Astrocyte (in vitro differentiated cells and primary cell): ENCODE data around the gene THOC5. TPM values are rescaled to one million over a fixed set of nuclear protein-coding genes. Genes with fewer than 3 reads are reported as not detected.

Experiments
- DNase-seq: peaks from one replicate; pipeline ENCODE4 v3.0.0-alpha.2; 2010; ENCODE audit warnings: low read depth
- FAIRE-seq: peaks from 2 replicates; lab custom pipeline; 2011; peaks lifted over from hg19 to GRCh38; lab: Jason Lieb, UNC
- H2AFZ ChIP-seq: 2 replicates; pipeline ENCODE4 v1.6.0; 2012; ENCODE audit warnings: low read depth, low read length, inconsistent platforms
- H3K27ac ChIP-seq: 2 replicates; pipeline ENCODE4 v1.5.1; 2011; ENCODE audit warnings: low read depth, low read length, inconsistent platforms
- H3K27me3 ChIP-seq: 2 replicates; pipeline ENCODE4 v1.6.0; 2011; ENCODE audit warnings: low read length, inconsistent platforms; ENCODE audit not compliant: insufficient read depth
- H3K36me3 ChIP-seq: 2 replicates; pipeline ENCODE4 v1.5.1; 2011; ENCODE audit warnings: low read length, inconsistent platforms; ENCODE audit not compliant: insufficient read depth
- H3K4me1 ChIP-seq: 2 replicates; pipeline ENCODE4 v1.5.1; 2011; ENCODE audit warnings: low read length, inconsistent platforms; ENCODE audit not compliant: insufficient read depth
- H3K4me2 ChIP-seq: 2 replicates; pipeline ENCODE4 v1.6.0; 2012; ENCODE audit warnings: low read length, inconsistent platforms
- H3K4me3 ChIP-seq: 2 replicates; pipeline ENCODE4 v1.5.1; 2011; ENCODE audit warnings: low read depth, mild to moderate bottlenecking, low read length, inconsistent platforms; ENCODE audit not compliant: insufficient read depth
- H3K79me2 ChIP-seq: 2 replicates; pipeline ENCODE4 v1.6.0; 2012; ENCODE audit warnings: mild to moderate bottlenecking, low read length, inconsistent platforms; ENCODE audit not compliant: insufficient read depth
- H3K9ac ChIP-seq: 2 replicates; pipeline ENCODE4 v1.6.0; 2012; ENCODE audit warnings: mild to moderate bottlenecking, low read length, inconsistent platforms
- H3K9me3 ChIP-seq: 2 replicates; pipeline ENCODE4 v1.5.1; 2012; ENCODE audit warnings: low read depth, mild to moderate bottlenecking, low read length, inconsistent platforms; ENCODE audit not compliant: insufficient read depth
- H4K20me1 ChIP-seq: 2 replicates; pipeline ENCODE4 v1.6.0; 2012; ENCODE audit warnings: low read length, inconsistent platforms; ENCODE audit not compliant: insufficient read depth
- H3K27ac Mint-ChIP-seq: one replicate; pipeline ENCODE4 v1.8.0; 2021; ENCODE audit warnings: mild to moderate bottlenecking, mixed read lengths; ENCODE audit not compliant: unreplicated experiment
- H3K27me3 Mint-ChIP-seq: one replicate; pipeline ENCODE4 v1.8.0; 2021; ENCODE audit warnings: low read depth, mixed read lengths; ENCODE audit not compliant: unreplicated experiment
- H3K36me3 Mint-ChIP-seq: one replicate; pipeline ENCODE4 v1.8.0; 2021; ENCODE audit warnings: low read depth, mixed read lengths; ENCODE audit not compliant: unreplicated experiment
- H3K4me1 Mint-ChIP-seq: one replicate; pipeline ENCODE4 v1.8.0; 2021; ENCODE audit warnings: low read depth, mixed read lengths; ENCODE audit not compliant: unreplicated experiment
- H3K4me3 Mint-ChIP-seq: one replicate; pipeline ENCODE4 v1.8.0; 2021; ENCODE audit warnings: mild to moderate bottlenecking, moderate library complexity, mixed read lengths; ENCODE audit not compliant: unreplicated experiment
- H3K9me3 Mint-ChIP-seq: one replicate; pipeline ENCODE4 v1.8.0; 2021; ENCODE audit warnings: mild to moderate bottlenecking, mixed read lengths; ENCODE audit not compliant: unreplicated experiment
- CTCF ChIP-seq: IDR thresholded peaks from 2 replicates; pipeline ENCODE4 v1.5.1; 2011; ENCODE audit warnings: low read depth, mild to moderate bottlenecking, inconsistent platforms, low read length, moderate library complexity; ENCODE audit not compliant: insufficient read depth
- EZH2 ChIP-seq: IDR thresholded peaks from 2 replicates; pipeline ENCODE4 v1.6.1; 2012; ENCODE audit warnings: mild to moderate bottlenecking, low read length, inconsistent platforms; ENCODE audit not compliant: insufficient read depth
- total RNA-seq: library from RNA; stranded (reverse); gene quantifications from 2 replicates; pipeline ENCODE4 v1.2.1, GENCODE V29; 2021

Gene THOC5
- total RNA-seq, 1 donor from 2014 or later = 85.0 TPM

GRCh38 chr22:29510542-29510941, 43.0 kb downstream of the THOC5 start:
- Mint-ChIP-seq H3K4me1 (no peaks in the 10 kb centered on the region), H3K9me3 (no peaks in the 10 kb centered on the region), H3K27me3 (no peaks in the 10 kb centered on the region), H3K4me3 (no peak overlapping the region), H3K36me3 (peaks cover 13% of the 10 kb centered on the region), H3K27ac (no peak overlapping the region)
- H3K9ac ChIP-seq = no peak overlapping the region
- peaks cover 59% of the 10 kb centered on the region for H3K36me3 ChIP-seq
- DNase-seq (no peak), FAIRE-seq (no peak)
- H3K4me2 ChIP-seq = no peak overlapping the region
- no peaks in the 10 kb centered on the region for H3K9me3 ChIP-seq
- no peaks in the 10 kb centered on the region for H4K20me1 ChIP-seq
- no peaks in the 10 kb centered on the region for H3K27me3 ChIP-seq
- H3K4me1 ChIP-seq = no peaks in the 10 kb centered on the region
- no peak overlapping the region for H3K27ac ChIP-seq
- H2AFZ ChIP-seq = no peak overlapping the region
- no peak overlapping the region for H3K4me3 ChIP-seq
- H3K79me2 ChIP-seq = no peaks in the 10 kb centered on the region
- TF ChIP-seq CTCF (no peak), EZH2 (no peak)

- Histone ChIP-seq H3K4me2 (no peak overlapping the region), H3K9ac (no peak overlapping the region), H3K36me3 (peaks cover 55% of the 10 kb centered on the region), H3K27me3 (no peaks in the 10 kb centered on the region), H3K27ac (no peak overlapping the region), H3K79me2 (no peaks in the 10 kb centered on the region), H3K9me3 (no peaks in the 10 kb centered on the region), H4K20me1 (no peaks in the 10 kb centered on the region), H2AFZ (no peak overlapping the region), H3K4me3 (no peak overlapping the region), H3K4me1 (no peaks in the 10 kb centered on the region)
- FAIRE-seq (no peak), DNase-seq (no peak)
- peaks cover 13% of the 10 kb centered on the region for H3K36me3 Mint-ChIP-seq
- no peak overlapping the region for H3K27ac Mint-ChIP-seq
- no peak overlapping the region for H3K4me3 Mint-ChIP-seq
- no peaks in the 10 kb centered on the region for H3K9me3 Mint-ChIP-seq
- no peaks in the 10 kb centered on the region for H3K27me3 Mint-ChIP-seq
- H3K4me1 Mint-ChIP-seq = no peaks in the 10 kb centered on the region
- TF ChIP-seq CTCF (no peak), EZH2 (no peak)
Measured at GRCh38 chr22:29509815-29510214, 43.7 kb downstream of the THOC5 start.

- H3K9ac ChIP-seq = no peak overlapping the region
- H3K4me3 Mint-ChIP-seq = no peak overlapping the region
- H4K20me1 ChIP-seq = no peaks in the 10 kb centered on the region
- H3K27me3 ChIP-seq = no peaks in the 10 kb centered on the region
- H3K4me2 ChIP-seq = no peak overlapping the region
- no peaks in the 10 kb centered on the region for H3K27me3 Mint-ChIP-seq
- no peak overlapping the region for H2AFZ ChIP-seq
- no peaks in the 10 kb centered on the region for H3K4me1 ChIP-seq
- H3K36me3 Mint-ChIP-seq = peaks cover 13% of the 10 kb centered on the region
- no peaks in the 10 kb centered on the region for H3K79me2 ChIP-seq
- no peak for FAIRE-seq
- H3K9me3 Mint-ChIP-seq = no peaks in the 10 kb centered on the region
- peaks cover 55% of the 10 kb centered on the region for H3K36me3 ChIP-seq
- H3K9me3 ChIP-seq = no peaks in the 10 kb centered on the region
- H3K27ac Mint-ChIP-seq = no peak overlapping the region
- no peak for DNase-seq
- H3K4me1 Mint-ChIP-seq = peaks cover 2% of the 10 kb centered on the region
- H3K4me3 ChIP-seq = no peak overlapping the region
- TF ChIP-seq EZH2 = no peak
- TF ChIP-seq CTCF = no peak
- H3K27ac ChIP-seq = no peak overlapping the region
Measured at GRCh38 chr22:29509298-29509697, 44.3 kb downstream of the THOC5 start.
